ENCODE measurements around the gene CEP112. TPM values are rescaled to one million over a fixed set of nuclear protein-coding genes. Genes with fewer than 3 reads are reported as not detected.

CEP112 gene
- total RNA-seq, 4 donors from 2014 or later: 0.53 to 41.3 (median 5.7) TPM

DNA sequence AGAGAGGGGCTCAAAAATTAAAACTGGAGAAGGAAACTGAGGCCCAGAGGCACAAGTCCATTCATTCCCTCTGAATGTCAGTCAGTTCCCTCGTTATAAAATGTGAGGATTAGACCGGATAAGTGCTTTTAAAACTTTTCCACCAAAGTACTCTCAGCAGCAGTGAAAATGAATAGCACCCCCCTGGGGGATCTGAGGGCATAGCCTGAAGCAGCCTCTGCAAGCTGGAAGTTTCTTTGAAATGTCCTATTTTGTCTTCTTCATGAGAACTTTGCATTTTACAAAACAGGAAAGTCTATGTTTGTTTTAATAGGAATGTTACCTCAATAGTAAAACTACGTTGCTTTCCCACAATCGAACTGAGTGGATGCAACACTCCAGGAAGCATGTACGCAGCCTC, 273.0 kb downstream of the CEP112 start:
- TF ChIP-seq POLR2A (IDR thresholded peaks at IDR 0.05): no peak
- TF ChIP-seq, protein P1, sequence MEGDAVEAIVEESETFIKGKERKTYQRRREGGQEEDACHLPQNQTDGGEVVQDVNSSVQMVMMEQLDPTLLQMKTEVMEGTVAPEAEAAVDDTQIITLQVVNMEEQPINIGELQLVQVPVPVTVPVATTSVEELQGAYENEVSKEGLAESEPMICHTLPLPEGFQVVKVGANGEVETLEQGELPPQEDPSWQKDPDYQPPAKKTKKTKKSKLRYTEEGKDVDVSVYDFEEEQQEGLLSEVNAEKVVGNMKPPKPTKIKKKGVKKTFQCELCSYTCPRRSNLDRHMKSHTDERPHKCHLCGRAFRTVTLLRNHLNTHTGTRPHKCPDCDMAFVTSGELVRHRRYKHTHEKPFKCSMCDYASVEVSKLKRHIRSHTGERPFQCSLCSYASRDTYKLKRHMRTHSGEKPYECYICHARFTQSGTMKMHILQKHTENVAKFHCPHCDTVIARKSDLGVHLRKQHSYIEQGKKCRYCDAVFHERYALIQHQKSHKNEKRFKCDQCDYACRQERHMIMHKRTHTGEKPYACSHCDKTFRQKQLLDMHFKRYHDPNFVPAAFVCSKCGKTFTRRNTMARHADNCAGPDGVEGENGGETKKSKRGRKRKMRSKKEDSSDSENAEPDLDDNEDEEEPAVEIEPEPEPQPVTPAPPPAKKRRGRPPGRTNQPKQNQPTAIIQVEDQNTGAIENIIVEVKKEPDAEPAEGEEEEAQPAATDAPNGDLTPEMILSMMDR (IDR thresholded peaks at IDR 0.05): no peak
- no peaks in the 10 kb centered on the region for H3K9me3 ChIP-seq
- H3K27ac ChIP-seq: no peak overlapping the region
- DNase-seq: no peak
- no peaks in the 10 kb centered on the region for H3K4me1 ChIP-seq
- no peak overlapping the region for H3K4me3 ChIP-seq
- H3K27me3 ChIP-seq: no peaks in the 10 kb centered on the region
- H3K36me3 ChIP-seq: no peaks in the 10 kb centered on the region

DNA sequence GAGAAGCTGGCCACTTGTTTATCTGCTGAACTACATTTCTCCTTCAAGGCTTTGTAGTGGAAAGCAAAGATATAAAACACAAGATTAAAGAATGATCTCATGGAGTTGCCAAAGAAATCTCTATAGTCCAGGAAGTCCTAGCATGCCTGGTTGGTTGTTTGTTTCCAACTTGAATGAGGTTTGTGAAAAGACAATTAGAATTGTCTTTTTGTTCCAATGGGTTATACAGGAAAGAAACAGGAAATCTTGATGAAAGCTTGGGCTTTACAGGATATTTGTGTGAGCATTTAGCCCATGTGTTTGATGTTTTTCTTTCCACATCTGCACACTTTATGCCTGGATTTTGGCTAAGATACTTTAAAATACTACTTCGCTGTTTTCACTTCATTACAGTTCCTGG, 273.4 kb downstream of the CEP112 start:
- no peak for TF ChIP-seq POLR2A (IDR thresholded peaks at IDR 0.05)
- TF ChIP-seq, protein P1 (IDR thresholded peaks at IDR 0.05): no peak
- Histone ChIP-seq H3K4me3 (no peak overlapping the region), H3K36me3 (no peaks in the 10 kb centered on the region), H3K27me3 (no peaks in the 10 kb centered on the region), H3K27ac (no peak overlapping the region), H3K9me3 (no peaks in the 10 kb centered on the region), H3K4me1 (no peaks in the 10 kb centered on the region)
- DNase-seq: no peak

DNA sequence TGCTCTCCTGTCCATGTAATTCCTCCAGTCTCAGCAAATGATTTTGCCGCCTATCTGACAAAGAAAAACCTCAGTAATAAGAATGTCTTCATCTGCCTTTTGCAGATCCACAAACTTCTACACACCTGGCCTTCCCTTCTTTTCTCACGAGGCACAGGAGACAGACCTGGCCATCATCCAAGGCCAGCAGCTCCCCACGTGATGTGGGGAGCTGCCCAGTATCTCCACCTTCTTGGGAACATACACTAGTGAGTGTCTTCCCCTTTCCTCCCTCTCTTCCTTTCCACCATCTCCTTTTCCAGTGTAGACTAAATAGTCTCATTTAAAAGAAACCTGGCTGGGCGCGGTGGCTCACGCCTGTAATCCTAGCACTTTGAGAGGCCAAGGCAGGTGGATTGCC, 274.4 kb downstream of the CEP112 start:
- H3K4me1 ChIP-seq: no peaks in the 10 kb centered on the region
- no peak for TF ChIP-seq POLR2A (IDR thresholded peaks at IDR 0.05)
- TF ChIP-seq, protein P1 (IDR thresholded peaks at IDR 0.05): no peak
- H3K4me3 ChIP-seq: no peak overlapping the region
- H3K27ac ChIP-seq: no peak overlapping the region
- no peaks in the 10 kb centered on the region for H3K36me3 ChIP-seq
- no peaks in the 10 kb centered on the region for H3K9me3 ChIP-seq
- DNase-seq: no peak
- no peaks in the 10 kb centered on the region for H3K27me3 ChIP-seq

DNA sequence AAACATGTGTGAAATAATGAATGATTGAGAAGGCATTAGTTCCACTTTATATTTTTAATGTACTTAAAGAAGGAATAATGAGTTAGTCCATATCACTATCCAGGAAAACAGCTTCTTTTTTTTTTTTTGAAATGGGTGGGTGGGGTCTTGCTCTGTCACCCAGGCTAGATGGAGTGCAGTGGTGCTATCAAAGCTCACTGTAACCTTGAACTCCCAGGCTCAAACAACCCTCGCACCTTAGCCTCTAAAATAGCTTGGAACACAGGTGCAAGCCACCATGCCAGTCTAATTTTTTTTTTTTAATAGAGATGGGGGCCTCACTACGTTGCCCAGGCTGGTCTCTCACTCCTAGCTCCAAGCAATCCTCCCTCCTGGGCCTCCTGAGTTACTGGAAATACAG, 275.5 kb downstream of the CEP112 start:
- Histone ChIP-seq H3K9me3 (no peaks in the 10 kb centered on the region), H3K36me3 (no peaks in the 10 kb centered on the region), H3K27me3 (no peaks in the 10 kb centered on the region), H3K27ac (no peak overlapping the region), H3K4me3 (no peak overlapping the region), H3K4me1 (no peaks in the 10 kb centered on the region)
- DNase-seq: no peak
- no peak for TF ChIP-seq POLR2A (IDR thresholded peaks at IDR 0.05)
- TF ChIP-seq, protein P1 (IDR thresholded peaks at IDR 0.05): no peak

DNA sequence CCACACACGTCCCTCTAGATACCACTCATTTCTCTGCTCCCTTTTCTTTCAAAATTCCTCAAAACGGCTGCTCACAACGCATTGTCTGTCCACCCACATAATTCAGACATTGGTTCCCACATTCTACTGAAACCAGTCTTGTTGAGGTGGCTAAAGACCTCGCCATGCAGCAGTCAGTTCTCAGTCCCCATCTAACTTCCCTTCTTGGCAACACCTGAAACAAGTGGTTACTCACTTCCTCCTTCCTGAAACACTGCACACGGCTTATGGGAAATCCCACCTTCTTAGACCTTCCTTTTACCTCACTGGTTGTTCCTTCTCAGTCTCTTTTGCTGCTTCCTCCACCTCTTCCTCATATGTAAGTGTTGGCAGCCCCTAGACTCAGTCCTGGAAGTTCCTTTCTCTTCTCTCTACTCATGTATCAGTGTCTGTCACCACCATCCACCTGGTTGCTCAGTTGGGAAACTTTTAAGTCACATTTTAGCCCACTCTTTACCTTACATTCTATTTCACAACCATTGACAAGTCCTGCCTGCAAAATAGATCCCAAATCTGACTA, 277.1 kb downstream of the CEP112 start:
- TF ChIP-seq POLR2A (IDR thresholded peaks at IDR 0.05): no peak
- TF ChIP-seq, protein P1 (IDR thresholded peaks at IDR 0.05): no peak
- H3K36me3 ChIP-seq: no peaks in the 10 kb centered on the region
- H3K4me1 ChIP-seq: no peaks in the 10 kb centered on the region
- H3K9me3 ChIP-seq: no peaks in the 10 kb centered on the region
- H3K4me3 ChIP-seq: no peak overlapping the region
- H3K27ac ChIP-seq: no peak overlapping the region
- DNase-seq: no peak
- no peaks in the 10 kb centered on the region for H3K27me3 ChIP-seq

DNA sequence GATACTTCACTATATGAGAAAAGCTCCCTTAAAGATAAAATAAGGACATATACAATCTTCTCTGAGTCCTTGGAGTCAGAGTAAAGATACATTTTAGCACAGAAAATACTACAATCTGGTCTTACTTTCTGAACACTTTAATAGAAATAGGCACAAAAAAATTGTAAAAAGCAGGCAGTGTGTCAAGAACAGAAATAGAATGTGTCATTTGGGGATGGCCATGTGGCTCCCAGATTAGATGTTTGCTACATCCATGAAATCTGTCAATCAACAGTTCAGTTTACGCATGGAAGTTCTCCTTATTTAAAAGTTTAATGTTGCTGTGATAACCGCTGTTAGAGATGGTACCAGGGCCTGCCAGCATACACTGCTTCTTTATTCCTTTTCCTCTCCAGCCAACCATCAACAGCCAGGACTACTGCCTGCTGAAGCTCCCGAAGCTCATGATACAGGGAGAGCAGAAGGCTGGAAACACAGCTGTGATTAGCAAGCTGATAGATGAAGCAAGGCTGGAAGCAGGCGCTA, 278.5 kb downstream of the CEP112 start:
- Histone ChIP-seq H3K27ac (no peak overlapping the region), H3K36me3 (no peaks in the 10 kb centered on the region), H3K4me1 (no peaks in the 10 kb centered on the region), H3K4me3 (no peak overlapping the region), H3K9me3 (no peaks in the 10 kb centered on the region), H3K27me3 (no peaks in the 10 kb centered on the region)
- no peak for DNase-seq
- TF ChIP-seq POLR2A (IDR thresholded peaks at IDR 0.05): no peak
- TF ChIP-seq, protein P1 (IDR thresholded peaks at IDR 0.05): no peak
